GM12865 (cell line): ENCODE results near the gene STK17A.

Source experiments
- DNase-seq: peaks from one replicate; pipeline ENCODE4 v3.0.0; 2010; ENCODE audit warnings: low read depth
- H3K4me3 ChIP-seq: 2 replicates; pipeline ENCODE4 v1.5.1; 2011; ENCODE audit warnings: mild to moderate bottlenecking, low read depth, low read length, control low read depth
- TF ChIP-seq, protein P1 (sequence below): IDR thresholded peaks from 2 replicates; pipeline ENCODE4 v1.5.1; 2011; ENCODE audit warnings: low read length, control low read depth, low read depth, inconsistent platforms; ENCODE audit not compliant: insufficient read depth; ENCODE audit errors: missing control alignments

The STK17A gene

DNA sequence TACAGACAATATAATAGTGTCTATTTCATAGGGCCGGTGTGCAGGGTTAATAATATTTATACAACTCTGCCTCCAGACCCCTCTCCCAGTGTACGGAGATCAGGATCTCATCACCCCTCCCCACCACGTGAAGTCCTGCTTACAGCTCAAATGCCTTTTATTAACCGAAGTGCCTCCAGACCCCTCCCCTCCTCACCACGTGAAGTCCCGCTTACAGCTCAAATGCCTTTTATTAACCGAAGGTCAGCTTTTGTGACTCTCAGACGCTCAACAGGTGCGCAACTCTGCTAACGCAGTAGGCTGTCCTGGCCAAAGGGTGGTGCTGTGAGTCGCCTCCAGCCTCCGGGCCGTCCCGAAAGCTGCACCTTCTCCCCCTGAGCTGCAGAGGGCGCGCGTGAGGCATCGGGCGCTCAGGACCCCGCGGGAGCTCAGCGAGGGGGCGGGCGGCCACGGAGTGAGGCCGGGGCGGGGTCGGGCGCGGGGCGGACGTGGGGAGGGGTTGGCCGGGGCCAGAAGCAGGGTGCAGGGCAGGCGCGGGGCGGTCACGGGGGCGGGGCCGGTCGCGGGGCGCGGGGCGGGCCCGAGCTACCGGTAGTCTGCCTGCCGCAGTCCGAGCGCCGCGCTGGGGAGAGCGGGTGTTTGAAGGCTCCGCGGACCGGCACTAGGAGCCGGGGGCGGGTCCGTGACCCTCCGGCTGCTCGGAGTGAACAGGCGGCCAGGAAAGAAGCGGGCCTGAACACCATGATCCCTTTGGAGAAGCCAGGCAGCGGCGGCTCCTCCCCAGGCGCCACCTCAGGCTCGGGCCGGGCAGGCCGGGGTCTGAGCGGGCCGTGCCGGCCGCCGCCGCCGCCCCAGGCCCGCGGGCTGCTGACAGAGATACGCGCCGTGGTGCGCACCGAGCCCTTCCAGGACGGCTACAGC is at the start of gene STK17A:
Gene STK17A (plus strand): TSS at position 606 of the 921 bp plus-strand sequence. CDS start 136 bp downstream, at position 742.
- peak; percentile 97 for DNase-seq
- TF ChIP-seq, protein P1, sequence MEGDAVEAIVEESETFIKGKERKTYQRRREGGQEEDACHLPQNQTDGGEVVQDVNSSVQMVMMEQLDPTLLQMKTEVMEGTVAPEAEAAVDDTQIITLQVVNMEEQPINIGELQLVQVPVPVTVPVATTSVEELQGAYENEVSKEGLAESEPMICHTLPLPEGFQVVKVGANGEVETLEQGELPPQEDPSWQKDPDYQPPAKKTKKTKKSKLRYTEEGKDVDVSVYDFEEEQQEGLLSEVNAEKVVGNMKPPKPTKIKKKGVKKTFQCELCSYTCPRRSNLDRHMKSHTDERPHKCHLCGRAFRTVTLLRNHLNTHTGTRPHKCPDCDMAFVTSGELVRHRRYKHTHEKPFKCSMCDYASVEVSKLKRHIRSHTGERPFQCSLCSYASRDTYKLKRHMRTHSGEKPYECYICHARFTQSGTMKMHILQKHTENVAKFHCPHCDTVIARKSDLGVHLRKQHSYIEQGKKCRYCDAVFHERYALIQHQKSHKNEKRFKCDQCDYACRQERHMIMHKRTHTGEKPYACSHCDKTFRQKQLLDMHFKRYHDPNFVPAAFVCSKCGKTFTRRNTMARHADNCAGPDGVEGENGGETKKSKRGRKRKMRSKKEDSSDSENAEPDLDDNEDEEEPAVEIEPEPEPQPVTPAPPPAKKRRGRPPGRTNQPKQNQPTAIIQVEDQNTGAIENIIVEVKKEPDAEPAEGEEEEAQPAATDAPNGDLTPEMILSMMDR, result peak; percentile 100
- H3K4me3 ChIP-seq, result peak within 1 kb of the TSS; percentile 83

DNA sequence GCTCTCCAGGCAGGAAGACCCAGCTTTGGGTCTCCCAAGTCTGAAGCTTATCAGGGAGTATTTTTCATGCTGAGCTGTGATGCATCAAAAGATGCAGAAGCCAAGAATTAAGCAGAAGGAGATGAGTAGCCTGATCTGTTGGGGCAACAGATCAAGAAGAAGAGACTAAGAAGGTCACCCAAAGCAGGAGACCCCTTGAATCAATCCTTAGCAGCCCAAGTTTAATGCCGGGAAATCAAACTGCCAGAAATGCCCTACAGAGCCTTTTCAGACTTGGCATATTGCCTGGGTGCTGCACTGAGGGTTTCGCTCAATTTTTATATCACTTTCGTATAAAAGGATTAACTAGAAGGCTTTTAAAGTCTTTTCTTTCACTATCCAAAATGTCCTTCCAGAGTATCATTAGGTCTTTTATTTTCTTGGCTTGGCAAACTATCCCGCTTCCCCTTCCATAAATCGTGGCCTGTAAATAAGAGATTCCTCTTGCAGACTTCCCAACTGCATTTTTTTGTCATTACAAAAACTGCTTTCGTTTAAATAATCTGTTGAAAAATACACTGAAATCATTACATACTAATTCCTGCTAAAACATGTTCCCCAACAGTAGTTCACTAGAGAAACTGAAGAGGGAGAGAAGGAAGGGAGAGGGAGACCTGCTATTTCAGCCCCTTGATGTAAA is 49.0 kb upstream of the STK17A start:
- no peak for DNase-seq
- TF ChIP-seq, protein P1, result no peak
- H3K4me3 ChIP-seq, result no peak overlapping the region

DNA sequence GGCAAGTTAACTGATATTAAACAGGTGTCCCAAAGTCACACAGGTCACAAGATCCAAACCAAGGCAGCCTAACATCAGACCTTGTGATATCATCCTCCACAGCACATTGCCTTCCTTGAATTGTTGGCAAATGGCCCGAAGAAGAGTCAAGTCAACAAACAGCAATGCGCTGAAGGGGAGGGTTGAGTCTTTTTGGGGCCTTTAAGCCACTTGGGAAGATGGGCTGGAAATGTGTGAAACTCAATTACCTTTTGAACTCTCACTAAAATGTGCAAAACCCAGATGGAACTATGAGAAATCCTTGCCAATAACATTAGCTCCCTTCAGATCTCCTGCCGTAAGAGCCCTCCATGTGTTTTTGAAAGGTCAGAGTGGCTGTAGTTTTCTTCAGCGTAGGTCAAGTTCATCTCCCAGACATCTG is 47.9 kb upstream of the STK17A start:
- TF ChIP-seq, protein P1, result no peak
- DNase-seq, result no peak

DNA sequence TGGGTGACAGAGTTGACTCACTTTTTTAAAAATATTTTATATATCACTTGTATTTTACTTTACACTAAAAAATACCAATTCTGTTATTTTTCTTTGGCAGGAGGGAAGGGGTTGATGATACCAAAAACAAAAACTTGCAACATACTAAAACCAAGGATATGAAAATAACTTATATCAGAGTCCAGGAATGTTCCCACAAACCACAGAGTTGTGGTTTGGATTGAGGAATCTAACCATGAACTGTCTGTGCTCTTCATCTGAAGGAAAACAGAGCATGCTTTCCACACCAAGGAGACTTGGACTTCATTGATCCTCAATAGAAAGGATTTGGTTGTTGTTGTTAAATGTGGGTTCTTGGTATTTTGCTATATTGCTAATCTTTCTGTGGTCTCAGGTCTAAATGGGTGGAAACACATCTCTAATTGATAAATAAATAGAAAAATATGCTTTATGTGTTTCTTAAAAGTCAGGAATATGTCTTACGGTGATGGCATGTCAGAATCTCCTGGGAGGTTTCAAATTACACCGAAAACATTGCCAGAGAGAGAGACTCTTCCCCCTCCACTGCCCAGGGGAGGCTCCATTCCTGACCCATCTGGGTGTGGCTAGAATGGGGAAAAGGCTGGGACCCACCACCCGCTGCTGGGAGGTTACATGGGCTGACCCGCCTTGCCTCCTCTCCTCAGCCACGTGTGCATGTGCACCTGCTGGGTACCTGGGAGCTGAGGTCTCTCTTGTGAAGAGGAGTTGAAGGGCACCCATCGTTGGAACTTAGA is 46.9 kb upstream of the STK17A start:
- TF ChIP-seq, protein P1, result no peak
- DNase-seq, result no peak
- no peak overlapping the region for H3K4me3 ChIP-seq

More for the DNA sequence above, 47.9 kb upstream of the STK17A start:
- H3K4me3 ChIP-seq, result no peak overlapping the region

DNA sequence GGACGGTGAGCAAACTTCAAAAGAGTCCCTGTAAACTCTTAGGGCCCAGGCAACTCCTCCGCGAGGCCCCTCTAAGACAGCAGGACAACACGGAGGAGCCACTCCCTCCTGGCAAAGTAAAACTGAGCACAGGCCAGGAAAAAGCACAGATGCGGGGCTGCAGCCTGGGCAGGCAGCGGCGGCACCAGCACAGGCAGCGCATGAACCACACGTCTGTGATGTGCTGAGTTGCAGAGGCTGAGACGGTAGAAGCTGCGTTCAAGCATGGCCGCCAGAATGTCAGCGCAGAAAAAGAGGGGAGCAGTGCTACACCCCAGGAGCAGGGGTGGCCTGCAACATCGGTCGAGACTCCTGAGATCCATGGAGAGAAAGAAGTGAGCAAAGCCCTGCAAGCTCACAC is 46.1 kb upstream of the STK17A start:
- DNase-seq, result no peak
- TF ChIP-seq, protein P1, result no peak
- no peak overlapping the region for H3K4me3 ChIP-seq

DNA sequence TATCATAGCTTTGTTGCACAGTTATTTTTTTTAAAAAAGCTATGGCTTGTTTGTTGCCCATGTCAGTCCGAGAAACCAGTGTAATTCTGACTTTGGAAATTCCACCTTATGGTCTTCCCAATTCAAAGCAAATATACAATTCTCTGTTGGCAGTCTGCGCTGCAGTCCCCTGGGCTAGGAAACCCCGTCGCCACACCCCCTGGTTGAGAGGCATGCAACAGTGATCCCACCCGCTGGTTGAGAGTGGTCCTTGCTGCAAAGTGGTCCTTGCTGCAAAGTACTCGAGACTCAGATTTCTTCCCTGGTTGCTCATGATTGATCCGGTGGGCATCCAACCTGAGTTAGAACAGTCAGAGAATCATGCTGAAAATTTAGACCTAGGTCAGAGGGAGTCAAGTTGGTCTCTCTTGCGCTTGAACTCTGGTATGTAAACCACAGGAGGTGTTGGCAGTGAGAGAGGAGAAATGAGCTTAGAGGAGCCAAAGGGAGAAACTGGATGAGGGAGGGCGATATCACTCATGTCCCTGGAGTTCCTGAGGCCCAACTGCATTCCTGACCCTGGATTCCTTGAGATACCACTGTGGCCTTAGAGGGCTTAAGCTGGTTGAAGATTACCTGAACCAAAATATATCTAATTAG is 45.0 kb upstream of the STK17A start:
- TF ChIP-seq, protein P1, result no peak
- DNase-seq, result no peak
- no peak overlapping the region for H3K4me3 ChIP-seq
